Measurements from ENCODE around the gene HINT1. TPM values are rescaled to one million over a fixed set of nuclear protein-coding genes. Genes with fewer than 3 reads are reported as not detected.

HINT1 gene
- total RNA-seq, 1 experiment from 2014 or later, result 393 TPM

DNA sequence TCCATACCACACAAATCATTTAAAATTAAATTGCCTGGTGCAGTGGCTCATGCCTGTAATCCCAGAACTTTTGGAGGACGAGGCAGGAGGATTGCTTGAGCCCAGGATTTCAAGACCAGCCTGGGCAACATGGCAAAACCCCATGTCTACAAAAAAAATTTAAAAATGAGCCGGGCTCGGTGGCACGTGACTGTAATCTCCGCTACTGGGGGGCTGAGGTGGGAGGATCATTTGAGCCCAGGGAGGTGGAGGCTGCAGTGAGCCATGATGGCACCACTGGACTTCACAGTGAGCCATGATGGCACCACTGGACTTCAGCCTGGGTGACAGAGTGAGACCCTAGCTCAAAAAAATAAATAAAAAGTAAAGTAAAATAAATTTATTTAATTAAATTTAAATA is 46.6 kb upstream of the HINT1 start:
- no TSS peak for BruUV-seq (replicated peaks)
- DNase-seq (ENCODE audit: low spot score), result no peak
- Histone ChIP-seq H3K27me3 (replicated peaks; ENCODE audit: insufficient read depth, low read depth, low read length, poor library complexity) (no peaks in the 10 kb centered on the region), H3K27ac (ENCODE audit: low read depth, low read length, poor library complexity, severe bottlenecking) (no peak overlapping the region), H3K9me3 (ENCODE audit: low read depth, low read length, poor library complexity, severe bottlenecking) (no peaks in the 10 kb centered on the region), H3K36me3 (ENCODE audit: insufficient read depth, low read length, poor library complexity, severe bottlenecking) (no peaks in the 10 kb centered on the region), H3K4me1 (ENCODE audit: insufficient read depth, low read length, poor library complexity, severe bottlenecking) (no peaks in the 10 kb centered on the region), H3K4me3 (ENCODE audit: low read depth, low read length, poor library complexity, severe bottlenecking) (no peak overlapping the region)
- intact Hi-C loops (cut with micrococcal nuclease; ENCODE audit: unreplicated experiment), result no loop called here
- ChIA-PET CTCF (no interaction called here), POLR2A (ENCODE audit: low non-redundant PET) (no interaction called here)
- TF ChIP-seq EZH2 (IDR thresholded peaks at IDR 0.05; ENCODE audit: borderline replicate concordance, low read depth, low read length, poor library complexity, severe bottlenecking), result no peak
- TF ChIP-seq, protein P1, sequence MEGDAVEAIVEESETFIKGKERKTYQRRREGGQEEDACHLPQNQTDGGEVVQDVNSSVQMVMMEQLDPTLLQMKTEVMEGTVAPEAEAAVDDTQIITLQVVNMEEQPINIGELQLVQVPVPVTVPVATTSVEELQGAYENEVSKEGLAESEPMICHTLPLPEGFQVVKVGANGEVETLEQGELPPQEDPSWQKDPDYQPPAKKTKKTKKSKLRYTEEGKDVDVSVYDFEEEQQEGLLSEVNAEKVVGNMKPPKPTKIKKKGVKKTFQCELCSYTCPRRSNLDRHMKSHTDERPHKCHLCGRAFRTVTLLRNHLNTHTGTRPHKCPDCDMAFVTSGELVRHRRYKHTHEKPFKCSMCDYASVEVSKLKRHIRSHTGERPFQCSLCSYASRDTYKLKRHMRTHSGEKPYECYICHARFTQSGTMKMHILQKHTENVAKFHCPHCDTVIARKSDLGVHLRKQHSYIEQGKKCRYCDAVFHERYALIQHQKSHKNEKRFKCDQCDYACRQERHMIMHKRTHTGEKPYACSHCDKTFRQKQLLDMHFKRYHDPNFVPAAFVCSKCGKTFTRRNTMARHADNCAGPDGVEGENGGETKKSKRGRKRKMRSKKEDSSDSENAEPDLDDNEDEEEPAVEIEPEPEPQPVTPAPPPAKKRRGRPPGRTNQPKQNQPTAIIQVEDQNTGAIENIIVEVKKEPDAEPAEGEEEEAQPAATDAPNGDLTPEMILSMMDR (conservative IDR thresholded peaks at IDR 0.05; ENCODE audit: low read depth, low read length), result no peak

DNA sequence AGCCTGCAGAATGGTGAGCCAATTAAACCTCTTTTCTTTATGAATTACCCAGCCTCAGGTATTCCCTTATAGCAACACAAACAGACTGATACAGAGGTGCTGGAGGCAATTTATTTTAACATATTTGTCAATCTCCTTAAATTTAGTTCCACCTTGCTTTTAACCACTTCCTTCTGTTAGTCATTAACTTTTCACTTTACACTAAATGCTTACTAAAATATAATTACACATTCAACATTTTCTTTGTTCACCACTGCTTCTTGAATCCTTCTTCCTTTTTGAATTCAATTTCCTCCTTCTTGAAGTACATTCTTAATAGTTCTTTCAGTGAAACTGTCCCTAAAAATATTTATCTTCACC is 45.1 kb upstream of the HINT1 start:
- ChIA-PET POLR2A (ENCODE audit: low non-redundant PET) (no interaction called here), CTCF (no interaction called here)
- no peak for TF ChIP-seq EZH2 (IDR thresholded peaks at IDR 0.05; ENCODE audit: borderline replicate concordance, low read depth, low read length, poor library complexity, severe bottlenecking)
- TF ChIP-seq, protein P1 (conservative IDR thresholded peaks at IDR 0.05; ENCODE audit: low read depth, low read length), result no peak
- Histone ChIP-seq H3K36me3 (ENCODE audit: insufficient read depth, low read length, poor library complexity, severe bottlenecking) (no peaks in the 10 kb centered on the region), H3K9me3 (ENCODE audit: low read depth, low read length, poor library complexity, severe bottlenecking) (no peaks in the 10 kb centered on the region), H3K4me3 (ENCODE audit: low read depth, low read length, poor library complexity, severe bottlenecking) (no peak overlapping the region), H3K4me1 (ENCODE audit: insufficient read depth, low read length, poor library complexity, severe bottlenecking) (no peaks in the 10 kb centered on the region), H3K27me3 (replicated peaks; ENCODE audit: insufficient read depth, low read depth, low read length, poor library complexity) (no peaks in the 10 kb centered on the region), H3K27ac (ENCODE audit: low read depth, low read length, poor library complexity, severe bottlenecking) (no peak overlapping the region)
- BruUV-seq (replicated peaks), result no TSS peak
- DNase-seq (ENCODE audit: low spot score), result no peak
- intact Hi-C loops (cut with micrococcal nuclease; ENCODE audit: unreplicated experiment), result no loop called here

DNA sequence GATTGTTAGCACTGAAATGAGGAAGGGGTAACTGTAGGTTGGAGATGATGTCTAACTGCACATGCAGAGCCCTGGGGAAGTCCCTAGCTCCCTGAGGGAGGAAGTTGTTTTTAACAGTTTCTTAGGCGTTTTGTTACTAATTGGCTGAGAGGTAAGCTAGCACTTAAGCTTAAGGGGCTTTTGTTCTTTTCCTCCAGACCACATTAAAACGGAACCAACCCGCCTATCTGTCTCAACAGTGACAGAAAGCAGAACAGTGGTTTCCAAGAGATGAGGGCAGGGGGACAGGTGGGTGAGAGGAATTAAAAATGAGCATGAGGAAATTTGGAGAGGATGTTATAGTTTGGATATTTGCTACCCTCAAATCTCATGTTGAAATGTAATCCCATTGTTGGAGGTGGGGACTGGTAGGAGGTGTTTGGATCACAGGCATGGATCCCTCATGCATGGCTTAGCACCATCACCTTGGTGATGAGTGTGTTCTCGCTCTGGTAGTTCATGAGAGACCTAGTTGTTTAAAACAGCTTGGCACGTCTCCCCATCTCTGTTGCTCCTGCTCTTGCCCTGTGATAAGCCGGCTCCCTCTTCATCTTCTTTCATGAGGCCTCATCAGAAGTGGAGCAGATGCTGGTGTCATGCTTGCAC is 44.6 kb upstream of the HINT1 start:
- ChIA-PET POLR2A (ENCODE audit: low non-redundant PET) (no interaction called here), CTCF (no interaction called here)
- H3K4me1 ChIP-seq (ENCODE audit: insufficient read depth, low read length, poor library complexity, severe bottlenecking), result no peaks in the 10 kb centered on the region
- intact Hi-C loops (cut with micrococcal nuclease; ENCODE audit: unreplicated experiment), result no loop called here
- DNase-seq (ENCODE audit: low spot score), result peak; percentile 24
- no peak overlapping the region for H3K27ac ChIP-seq (ENCODE audit: low read depth, low read length, poor library complexity, severe bottlenecking)
- H3K9me3 ChIP-seq (ENCODE audit: low read depth, low read length, poor library complexity, severe bottlenecking), result no peaks in the 10 kb centered on the region
- no peak overlapping the region for H3K4me3 ChIP-seq (ENCODE audit: low read depth, low read length, poor library complexity, severe bottlenecking)
- H3K27me3 ChIP-seq (replicated peaks; ENCODE audit: insufficient read depth, low read depth, low read length, poor library complexity), result no peaks in the 10 kb centered on the region
- no peak for TF ChIP-seq EZH2 (IDR thresholded peaks at IDR 0.05; ENCODE audit: borderline replicate concordance, low read depth, low read length, poor library complexity, severe bottlenecking)
- BruUV-seq (replicated peaks), result no TSS peak
- H3K36me3 ChIP-seq (ENCODE audit: insufficient read depth, low read length, poor library complexity, severe bottlenecking), result no peaks in the 10 kb centered on the region

DNA sequence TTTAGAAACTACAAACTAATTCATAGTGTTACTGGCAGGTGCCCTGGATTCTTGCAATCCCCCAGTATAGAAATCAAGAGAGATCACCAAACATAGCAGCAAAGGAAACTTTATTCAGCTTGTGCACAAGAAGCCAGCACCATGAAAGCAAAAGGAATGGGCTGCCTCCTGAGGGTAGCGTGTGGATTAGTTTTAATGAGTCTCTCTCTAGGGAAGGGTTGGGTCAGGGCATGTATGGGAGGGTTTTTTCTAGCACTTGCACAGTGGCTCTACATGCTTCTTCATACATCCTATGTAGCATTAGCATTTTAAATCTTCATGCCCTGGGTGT is 44.1 kb upstream of the HINT1 start:
- intact Hi-C loops (cut with micrococcal nuclease; ENCODE audit: unreplicated experiment), result no loop called here
- no peak overlapping the region for H3K27ac ChIP-seq (ENCODE audit: low read depth, low read length, poor library complexity, severe bottlenecking)
- no peaks in the 10 kb centered on the region for H3K4me1 ChIP-seq (ENCODE audit: insufficient read depth, low read length, poor library complexity, severe bottlenecking)
- ChIA-PET CTCF (no interaction called here), POLR2A (ENCODE audit: low non-redundant PET) (no interaction called here)
- H3K36me3 ChIP-seq (ENCODE audit: insufficient read depth, low read length, poor library complexity, severe bottlenecking), result no peaks in the 10 kb centered on the region
- TF ChIP-seq EZH2 (IDR thresholded peaks at IDR 0.05; ENCODE audit: borderline replicate concordance, low read depth, low read length, poor library complexity, severe bottlenecking), result no peak
- TF ChIP-seq, protein P1 (conservative IDR thresholded peaks at IDR 0.05; ENCODE audit: low read depth, low read length), result no peak
- DNase-seq (ENCODE audit: low spot score), result no peak
- no peak overlapping the region for H3K4me3 ChIP-seq (ENCODE audit: low read depth, low read length, poor library complexity, severe bottlenecking)
- no TSS peak for BruUV-seq (replicated peaks)
- no peaks in the 10 kb centered on the region for H3K9me3 ChIP-seq (ENCODE audit: low read depth, low read length, poor library complexity, severe bottlenecking)
- no peaks in the 10 kb centered on the region for H3K27me3 ChIP-seq (replicated peaks; ENCODE audit: insufficient read depth, low read depth, low read length, poor library complexity)
